GF-D8 (cell line): Measurements from ENCODE around the gene GORASP1.

ENCODE experiments used
- DNase-seq: peaks from one replicate; lab custom pipeline; 2025; lab: John Stamatoyannopoulos, UW

Gene GORASP1

GRCh38 chr3:39125841-39126500 is 18.5 kb upstream of the GORASP1 start:
- no peak for DNase-seq

- no peak for DNase-seq
These were observed 17.7 kb upstream of the GORASP1 start for GRCh38 chr3:39124876-39125840.

- no peak for DNase-seq
These were observed 15.4 kb upstream of the GORASP1 start for GRCh38 chr3:39122813-39123212.

- no peak for DNase-seq
These were observed 14.2 kb upstream of the GORASP1 start for GRCh38 chr3:39121621-39122020.

GRCh38 chr3:39118931-39119660 is 11.7 kb upstream of the GORASP1 start:
- no peak for DNase-seq

GRCh38 chr3:39118079-39118478 is 10.7 kb upstream of the GORASP1 start:
- DNase-seq, result no peak

GRCh38 chr3:39115870-39116269 is 8.4 kb upstream of the GORASP1 start:
- DNase-seq, result no peak

GRCh38 chr3:39114456-39114855 is 7.0 kb upstream of the GORASP1 start:
- no peak for DNase-seq

GRCh38 chr3:39113291-39113690 is 5.9 kb upstream of the GORASP1 start:
- DNase-seq, result no peak

- DNase-seq, result no peak
These were observed 5.1 kb upstream of the GORASP1 start for GRCh38 chr3:39112535-39112934.

GRCh38 chr3:39112113-39112512 is 4.7 kb upstream of the GORASP1 start:
- DNase-seq, result no peak

- no peak for DNase-seq
These were observed 2.7 kb upstream of the GORASP1 start for GRCh38 chr3:39110041-39110639.

- no peak for DNase-seq
These were observed 1.7 kb upstream of the GORASP1 start for GRCh38 chr3:39109086-39109485.

GRCh38 chr3:39108200-39108710 is 828 bp upstream of the GORASP1 start:
- peak; percentile 4 for DNase-seq

GRCh38 chr3:39106851-39107387 is 508 bp downstream of the GORASP1 start:
- no peak for DNase-seq

GRCh38 chr3:39106281-39106811 is 1.1 kb downstream of the GORASP1 start:
- no peak for DNase-seq

GRCh38 chr3:39105687-39106063 is 1.8 kb downstream of the GORASP1 start:
- DNase-seq, result no peak

GRCh38 chr3:39104961-39105686 is 2.3 kb downstream of the GORASP1 start:
- no peak for DNase-seq

GRCh38 chr3:39103791-39104552 is 3.5 kb downstream of the GORASP1 start:
- no peak for DNase-seq

- DNase-seq, result no peak
These were observed 4.1 kb downstream of the GORASP1 start for GRCh38 chr3:39103324-39103693.
